T-cell (primary cell): Measurements from ENCODE around the gene GPR162. TPM values are rescaled to one million over a fixed set of nuclear protein-coding genes. Genes with fewer than 3 reads are reported as not detected.

Experiments used
- ATAC-seq, 4 experiments: fragments of 200-7000 bp in 3 of 4; fragments of 150-1000 bp in 1 of 4; cut with Tn5 transposase; replicated peaks in 1 of 4; 1 replicate in 3 of 4; 2 replicates in 1 of 4; pipeline ENCODE4 v1.10.0; 2021; ENCODE audit warnings: moderate library complexity in 3 of 4, mild to moderate bottlenecking in 2 of 4, moderate number of reproducible peaks in 1 of 4
- CTCF ChIA-PET, 2 donors: fragments of 300-600 bp; sonication (Branson Sonifier 250); formaldehyde crosslinking; loops; one replicate each; lab custom pipeline; 2022; ENCODE audit warnings: antibody characterized with exemption in 2 of 2; lab: Charles Lee
- POLR2A ChIA-PET, 2 donors: fragments of 300-600 bp; sonication (Branson Sonifier 250); formaldehyde crosslinking; loops; one replicate each; lab custom pipeline; 2022; ENCODE audit warnings: antibody characterized with exemption in 2 of 2; lab: Charles Lee
- DNase-seq, 35 experiments: peaks; one replicate each; pipeline versions ENCODE4 v3.0.0 to v3.0.0-alpha.2; 2013 to 2023
- H3K27ac ChIP-seq: one replicate; pipeline ENCODE4 v1.5.1; 2013; ENCODE audit warnings: low read length
- H3K27me3 ChIP-seq, 2 experiments: replicated peaks in 1 of 2; 1 replicate in 1 of 2; 2 replicates in 1 of 2; pipeline versions ENCODE4 v1.6.1 to v1.7.0; 2013; ENCODE audit warnings: low read length in 1 of 2, mixed read lengths in 1 of 2; ENCODE audit not compliant: control insufficient read depth in 2 of 2, insufficient read depth in 2 of 2; ENCODE audit errors: extremely low read depth in 1 of 2
- H3K36me3 ChIP-seq, 2 donors: 1 replicate in 1 of 2; 2 replicates in 1 of 2; pipeline versions ENCODE4 v1.6.1 to v1.7.0; 2013; ENCODE audit warnings: low read length in 1 of 2; ENCODE audit not compliant: control insufficient read depth in 2 of 2, insufficient read depth in 1 of 2; ENCODE audit errors: extremely low read depth in 1 of 2
- H3K4me1 ChIP-seq, 2 experiments: 1 replicate in 1 of 2; 2 replicates in 1 of 2; pipeline versions ENCODE4 v1.6.1 to v1.7.0; 2013; ENCODE audit warnings: low read length in 2 of 2, mixed read lengths in 1 of 2; ENCODE audit not compliant: insufficient read depth in 2 of 2, control insufficient read depth in 1 of 2; ENCODE audit errors: extremely low read depth in 1 of 2
- H3K4me3 ChIP-seq, 2 donors: 1 replicate in 1 of 2; 2 replicates in 1 of 2; pipeline versions ENCODE4 v1.5.1 to v1.7.0; 2013; ENCODE audit warnings: mild to moderate bottlenecking in 2 of 2, low read length in 1 of 2, moderate library complexity in 1 of 2; ENCODE audit not compliant: control insufficient read depth in 1 of 2; ENCODE audit errors: extremely low read depth in 1 of 2
- H3K9me3 ChIP-seq: 2 replicates; pipeline ENCODE4 v1.7.0; 2013
- H3K27ac Mint-ChIP-seq, 2 donors: one replicate each; pipeline ENCODE4 v1.8.0; 2020 to 2021; ENCODE audit warnings: mild to moderate bottlenecking in 2 of 2, mixed read lengths in 2 of 2
- H3K27me3 Mint-ChIP-seq, 2 donors: one replicate each; pipeline ENCODE4 v1.8.0; 2021 to 2022; ENCODE audit warnings: mixed read lengths in 2 of 2
- H3K36me3 Mint-ChIP-seq: one replicate; pipeline ENCODE4 v1.8.0; 2021; ENCODE audit warnings: mixed read lengths
- H3K4me1 Mint-ChIP-seq, 3 donors: one replicate each; pipeline ENCODE4 v1.8.0; 2020 to 2022; ENCODE audit warnings: mixed read lengths in 3 of 3, mild to moderate bottlenecking in 1 of 3
- H3K4me3 Mint-ChIP-seq, 3 donors: one replicate each; pipeline ENCODE4 v1.8.0; 2020 to 2022; ENCODE audit warnings: mild to moderate bottlenecking in 3 of 3, mixed read lengths in 3 of 3, moderate library complexity in 3 of 3
- H3K9me3 Mint-ChIP-seq, 3 donors: one replicate each; pipeline ENCODE4 v1.8.0; 2020 to 2022; ENCODE audit warnings: mixed read lengths in 3 of 3
- WGBS: methylation state at CpG from one replicate; pipeline ENCODE4 v1.1.5; 2013; ENCODE audit warnings: missing lambda C conversion rate; ENCODE audit not compliant: insufficient coverage; 5-methylcytosine and 5-hydroxymethylcytosine counted together
- total RNA-seq, 35 experiments: library from RNA in 6 of 35; stranded (reverse) in 6 of 35; fragments of 120-200 nt in 1 of 35; gene quantifications; one replicate each; pipeline versions ENCODE4 v1.2.1 to v1.2.4 and lab custom pipeline; 2013 to 2026

The GPR162 gene
- total RNA-seq, 5 donors from 2014 or later (not counting 1 experiment from before 2014, with no cell fraction given), result 0.13 to 0.46 TPM; not detected in 3

DNA sequence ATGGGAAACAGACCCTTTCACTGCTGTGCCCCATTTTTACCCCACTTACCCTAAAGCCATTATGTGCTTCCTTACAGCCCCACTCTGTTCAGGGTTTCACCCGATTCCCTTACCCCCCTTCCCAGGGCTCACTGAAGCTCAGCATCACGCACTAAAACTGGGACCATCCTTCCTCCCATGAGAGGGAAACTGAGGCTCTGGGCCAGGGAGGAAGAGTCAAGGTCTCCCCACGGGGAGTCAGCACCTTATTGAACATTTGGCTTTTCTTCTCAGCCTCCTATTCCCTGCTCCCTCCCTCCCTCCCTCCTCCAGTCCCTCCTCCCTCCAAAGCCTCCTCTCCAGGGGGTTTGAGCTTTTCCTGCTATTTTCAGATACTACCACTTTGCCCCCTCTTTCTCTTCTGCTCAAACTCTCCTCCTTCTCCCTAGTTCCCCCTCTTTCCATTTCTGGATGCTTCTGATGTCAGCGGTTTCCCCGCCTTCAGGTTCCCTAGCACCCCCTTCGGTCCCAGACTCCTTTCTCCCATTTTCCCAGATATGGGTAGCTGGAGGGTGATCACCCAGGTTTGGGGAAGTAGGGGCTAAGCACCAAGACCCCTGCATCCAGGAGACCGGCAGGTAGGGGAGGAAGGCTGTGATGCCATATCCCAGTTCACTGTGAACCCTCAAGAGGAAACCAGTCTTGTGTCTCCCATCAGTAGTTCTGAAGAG, 960 bp downstream of the GPR162 start:
- Mint-ChIP-seq H3K27me3 (peaks cover 12 to 48% of the 10 kb centered on the region in 2 donors), H3K36me3 (peaks cover 8% of the 10 kb centered on the region), H3K9me3 (no peaks in the 10 kb centered on the region), H3K27ac (no peak overlapping the region), H3K4me1 (peaks cover 19 to 41% (median 24%) of the 10 kb centered on the region in 3 donors), H3K4me3 (peak overlapping the region in 1 of 3 donors; percentile 74)
- Histone ChIP-seq H3K4me1 (peaks cover 3 to 33% of the 10 kb centered on the region in 2 experiments), H3K4me3 (no peak overlapping the region), H3K27me3 (peaks cover 0 to 67% of the 10 kb centered on the region in 2 experiments), H3K9me3 (no peaks in the 10 kb centered on the region), H3K27ac (no peak overlapping the region), H3K36me3 (peaks cover 0 to 12% of the 10 kb centered on the region in 2 donors)
- POLR2A ChIA-PET, result no interaction called here
- ATAC-seq (no peak), DNase-seq (no peak)
- WGBS, result 91% methylated on average over 3 of the region's 7 CpGs
- CTCF ChIA-PET, result interaction anchor here in 1 of 2 donors (0.5 to 0.6 kb wide), 3 partner anchors 12 to 159 kb away, joined by 3 to 4 read pairs (median 3); no protein-coding TSS in a partner anchor

DNA sequence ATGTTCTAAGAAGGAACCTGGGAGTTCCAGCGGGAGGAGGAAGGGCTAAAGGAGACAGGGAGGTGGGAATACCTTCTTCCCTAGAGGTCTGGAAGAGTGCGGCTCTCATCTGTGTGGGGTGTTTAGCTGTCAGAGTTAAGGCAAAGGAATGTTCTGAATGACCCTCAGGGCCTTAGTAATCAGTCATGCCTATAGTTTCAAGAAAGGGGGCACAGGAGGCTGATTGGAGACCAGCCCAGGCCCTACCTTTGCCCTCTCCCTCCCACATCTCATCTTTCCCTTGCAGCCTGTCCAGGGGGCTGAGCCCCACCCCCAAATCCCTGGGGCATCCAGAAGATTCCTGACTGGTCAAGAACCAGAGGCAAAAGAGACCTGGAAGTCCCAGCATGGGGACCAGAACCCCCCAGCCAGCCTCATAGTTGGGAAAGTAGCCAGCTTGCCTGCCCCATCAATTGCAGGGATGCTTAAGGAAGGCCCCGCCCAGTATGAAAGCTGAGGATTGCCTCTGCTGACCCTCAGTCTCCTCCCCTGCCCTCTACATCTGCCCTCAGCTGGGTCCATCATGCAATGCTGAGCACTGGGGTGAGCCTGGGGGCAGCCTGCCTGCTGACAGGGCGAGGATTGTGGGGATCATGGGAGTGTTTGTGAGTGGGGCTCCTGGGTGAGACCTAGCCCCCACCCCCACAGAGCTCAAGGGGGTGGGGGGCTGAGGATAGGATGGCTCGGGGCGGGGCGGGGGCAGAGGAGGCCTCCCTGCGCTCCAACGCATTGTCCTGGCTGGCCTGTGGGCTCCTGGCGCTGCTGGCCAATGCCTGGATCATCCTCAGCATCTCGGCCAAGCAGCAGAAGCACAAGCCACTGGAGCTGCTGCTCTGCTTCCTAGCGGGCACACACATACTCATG, 1.8 kb downstream of the GPR162 start:
- H3K27me3 ChIP-seq, result peaks cover 0 to 73% of the 10 kb centered on the region in 2 experiments
- H3K27me3 Mint-ChIP-seq, result peaks cover 16 to 51% of the 10 kb centered on the region in 2 donors
- peaks cover 3 to 40% of the 10 kb centered on the region in 2 experiments for H3K4me1 ChIP-seq
- ChIA-PET CTCF (interaction anchor here (0.5 to 3.2 kb wide), 10 partner anchors 13 to 858 kb away, joined by 3 to 26 read pairs (median 3); partner anchors contain the start of genes CD4 (in 1 of the 2) and MLF2 (in 1 of the 2)), POLR2A (interaction anchor here in 1 of 2 donors (1.5 kb wide), 1 partner anchor 71 kb away, joined by 3 read pairs; the partner anchor contains the start of gene MLF2)
- peaks cover 0 to 5% of the 10 kb centered on the region in 2 donors for H3K36me3 ChIP-seq
- H3K27ac ChIP-seq, result no peak overlapping the region
- ATAC-seq (no peak), DNase-seq (peak in 1 of 35 experiments; percentile 19)
- H3K36me3 Mint-ChIP-seq, result peaks cover 4% of the 10 kb centered on the region
- H3K27ac Mint-ChIP-seq, result no peak overlapping the region
- WGBS, result 63% methylated on average over 7 of the region's 12 CpGs
- H3K4me3 ChIP-seq, result no peak overlapping the region
- peak overlapping the region in 1 of 3 donors; percentile 74 for H3K4me3 Mint-ChIP-seq
- H3K9me3 Mint-ChIP-seq, result no peaks in the 10 kb centered on the region
- peaks cover 21 to 45% (median 28%) of the 10 kb centered on the region in 3 donors for H3K4me1 Mint-ChIP-seq
- H3K9me3 ChIP-seq, result no peaks in the 10 kb centered on the region

DNA sequence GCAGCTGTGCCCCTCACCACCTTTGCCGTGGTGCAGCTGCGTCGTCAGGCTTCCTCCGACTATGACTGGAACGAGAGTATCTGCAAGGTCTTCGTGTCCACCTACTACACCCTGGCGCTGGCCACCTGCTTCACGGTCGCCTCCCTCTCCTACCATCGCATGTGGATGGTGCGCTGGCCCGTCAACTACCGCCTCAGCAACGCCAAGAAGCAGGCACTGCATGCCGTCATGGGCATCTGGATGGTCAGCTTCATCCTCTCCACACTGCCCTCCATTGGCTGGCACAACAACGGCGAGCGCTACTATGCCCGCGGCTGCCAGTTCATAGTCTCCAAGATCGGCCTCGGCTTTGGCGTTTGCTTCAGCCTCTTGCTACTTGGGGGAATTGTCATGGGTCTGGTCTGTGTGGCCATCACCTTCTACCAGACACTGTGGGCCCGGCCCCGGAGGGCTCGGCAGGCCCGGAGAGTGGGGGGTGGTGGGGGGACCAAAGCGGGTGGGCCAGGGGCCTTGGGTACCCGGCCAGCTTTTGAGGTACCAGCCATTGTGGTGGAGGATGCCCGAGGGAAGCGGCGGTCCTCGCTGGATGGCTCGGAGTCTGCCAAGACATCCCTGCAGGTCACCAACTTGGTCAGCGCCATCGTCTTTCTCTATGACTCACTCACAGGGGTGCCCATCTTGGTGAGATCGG, 2.6 kb downstream of the GPR162 start:
- CTCF ChIA-PET, result interaction anchor here (0.9 to 3.2 kb wide), 6 partner anchors 10 to 72 kb away, joined by 3 to 26 read pairs (median 5); partner anchors contain the start of genes MLF2 (in 1 of the 2) and USP5 (in 1 of the 2)
- DNase-seq (peak in 1 of 35 experiments; percentile 16), ATAC-seq (no peak)
- Histone ChIP-seq H3K9me3 (no peaks in the 10 kb centered on the region), H3K4me3 (no peak overlapping the region), H3K4me1 (peaks cover 3 to 45% of the 10 kb centered on the region in 2 experiments), H3K27me3 (peaks cover 0 to 79% of the 10 kb centered on the region in 2 experiments), H3K27ac (no peak overlapping the region), H3K36me3 (peaks cover 0 to 3% of the 10 kb centered on the region in 2 donors)
- POLR2A ChIA-PET, result interaction anchor here in 1 of 2 donors (1.5 kb wide), 1 partner anchor 71 kb away, joined by 3 read pairs; the partner anchor contains the start of gene MLF2
- peaks cover 4% of the 10 kb centered on the region for H3K36me3 Mint-ChIP-seq
- no peaks in the 10 kb centered on the region for H3K9me3 Mint-ChIP-seq
- H3K27me3 Mint-ChIP-seq, result peaks cover 16 to 56% of the 10 kb centered on the region in 2 donors
- H3K27ac Mint-ChIP-seq, result peak overlapping the region in 1 of 2 donors; percentile 43
- 78% methylated on average over 22 of the region's 37 CpGs for WGBS
- H3K4me3 Mint-ChIP-seq, result no peak overlapping the region
- peaks cover 24 to 49% (median 32%) of the 10 kb centered on the region in 3 donors for H3K4me1 Mint-ChIP-seq

DNA sequence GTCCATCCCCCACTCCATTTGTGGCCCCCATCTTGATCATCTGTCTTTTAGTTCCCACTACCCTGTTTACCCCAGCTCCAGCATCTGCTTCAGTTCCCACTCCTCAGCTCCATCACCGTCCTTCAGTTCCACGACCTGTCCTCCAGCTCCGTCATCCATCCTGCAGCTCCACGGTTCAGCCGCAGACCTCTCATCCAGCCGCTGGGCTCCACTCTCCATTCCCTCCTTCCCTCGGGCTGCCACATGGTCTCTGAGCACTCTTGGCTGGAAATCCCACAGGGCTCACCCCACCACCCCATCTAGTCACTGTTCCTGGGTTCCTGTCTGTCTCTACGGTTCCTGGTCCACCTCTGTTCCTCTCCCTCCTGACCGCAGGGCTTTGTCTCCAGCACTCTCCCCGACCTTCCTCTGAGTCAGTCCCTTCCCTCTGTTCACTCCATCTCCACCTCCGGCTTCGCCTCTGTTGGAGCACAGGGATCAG, 3.3 kb downstream of the GPR162 start:
- H3K27ac ChIP-seq, result no peak overlapping the region
- WGBS, result 81% methylated on average over 11 of the region's 12 CpGs
- no peak overlapping the region for H3K4me3 ChIP-seq
- Mint-ChIP-seq H3K4me3 (no peak overlapping the region), H3K9me3 (no peaks in the 10 kb centered on the region), H3K4me1 (peaks cover 29 to 53% (median 33%) of the 10 kb centered on the region in 3 donors), H3K27me3 (peaks cover 16 to 60% of the 10 kb centered on the region in 2 donors), H3K27ac (no peak overlapping the region), H3K36me3 (no peaks in the 10 kb centered on the region)
- ChIA-PET POLR2A (interaction anchor here in 1 of 2 donors (1.5 kb wide), 1 partner anchor 72 kb away, joined by 3 read pairs; the partner anchor contains the start of gene MLF2), CTCF (interaction anchor here (0.5 to 3.2 kb wide), 9 partner anchors 10 to 135 kb away, joined by 3 to 26 read pairs (median 3); partner anchors contain the start of genes MLF2 (in 1 of the 2), USP5 (in 1 of the 2) and ZNF384 (in 1 of the 2))
- no peaks in the 10 kb centered on the region for H3K9me3 ChIP-seq
- DNase-seq (no peak), ATAC-seq (no peak)
- H3K4me1 ChIP-seq, result peaks cover 3 to 51% of the 10 kb centered on the region in 2 experiments
- peaks cover 0 to 86% of the 10 kb centered on the region in 2 experiments for H3K27me3 ChIP-seq
- peaks cover 0 to 1% of the 10 kb centered on the region in 2 donors for H3K36me3 ChIP-seq

GRCh38 chr12:6825398-6826124, 3.9 kb downstream of the GPR162 start:
- Mint-ChIP-seq H3K4me3 (no peak overlapping the region), H3K27ac (peak overlapping the region in 1 of 2 donors; percentile 34), H3K9me3 (no peaks in the 10 kb centered on the region), H3K36me3 (no peaks in the 10 kb centered on the region), H3K4me1 (peaks cover 29 to 52% (median 33%) of the 10 kb centered on the region in 3 donors), H3K27me3 (peaks cover 16 to 64% of the 10 kb centered on the region in 2 donors)
- ATAC-seq (peak; percentile 46 to 69 (median 50)), DNase-seq (peak; percentile 36 to 87 (median 71))
- peaks cover 0 to 91% of the 10 kb centered on the region in 2 experiments for H3K27me3 ChIP-seq
- POLR2A ChIA-PET, result interaction anchor here in 1 of 2 donors (0.7 to 1.5 kb wide), 2 partner anchors 47 to 73 kb away, joined by 3 read pairs; partner anchors contain the start of genes MLF2 and SPSB2
- 33% methylated on average over 10 of the region's 19 CpGs for WGBS
- no peak overlapping the region for H3K4me3 ChIP-seq
- peaks cover 3 to 47% of the 10 kb centered on the region in 2 experiments for H3K4me1 ChIP-seq
- no peak overlapping the region for H3K27ac ChIP-seq
- no peaks in the 10 kb centered on the region for H3K36me3 ChIP-seq
- CTCF ChIA-PET, result interaction anchor here (0.5 to 3.2 kb wide), 15 partner anchors 9 to 337 kb away, joined by 3 to 26 read pairs (median 3); partner anchors contain the start of genes MLF2 (in 2 of the 2), USP5 (in 1 of the 2) and ZNF384 (in 1 of the 2)
- H3K9me3 ChIP-seq, result no peaks in the 10 kb centered on the region
